Measurements from ENCODE around the gene KRTAP1-1. TPM values are rescaled to one million over a fixed set of nuclear protein-coding genes. Genes with fewer than 3 reads are reported as not detected.
A peak's percentile ranks its signal among the peaks of the same experiment; 100 is the strongest.
"Not testable (repeated sequence)": the region's sequence is repeated elsewhere in the genome, so short reads cannot be mapped to it uniquely, and the experiment has no call there.

Gene KRTAP1-1, protein sequence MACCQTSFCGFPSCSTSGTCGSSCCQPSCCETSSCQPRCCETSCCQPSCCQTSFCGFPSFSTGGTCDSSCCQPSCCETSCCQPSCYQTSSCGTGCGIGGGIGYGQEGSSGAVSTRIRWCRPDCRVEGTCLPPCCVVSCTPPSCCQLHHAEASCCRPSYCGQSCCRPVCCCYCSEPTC
- total RNA-seq, result not detected
- polyA plus RNA-seq (ENCODE audit: insufficient read length in 6 of 6), result not detected
- long read RNA-seq, donor 1, result 0 reads
- long read RNA-seq, donor 2, result 0 reads
- long read RNA-seq, donor 3, result 0 reads
- long read RNA-seq, donor 4, result 0 reads
- long read RNA-seq, donor 5, result 0 reads
- long read RNA-seq, donor 6, result 0 reads
- long read RNA-seq, donor 7, result 0 reads
- long read RNA-seq, donor 8, result 0 reads
- long read RNA-seq, donor 9, result 0 reads
- long read RNA-seq, donor 10, result 0 reads
- long read RNA-seq, donor 11, result 0 reads
- long read RNA-seq, donor 12, result 0 reads

DNA sequence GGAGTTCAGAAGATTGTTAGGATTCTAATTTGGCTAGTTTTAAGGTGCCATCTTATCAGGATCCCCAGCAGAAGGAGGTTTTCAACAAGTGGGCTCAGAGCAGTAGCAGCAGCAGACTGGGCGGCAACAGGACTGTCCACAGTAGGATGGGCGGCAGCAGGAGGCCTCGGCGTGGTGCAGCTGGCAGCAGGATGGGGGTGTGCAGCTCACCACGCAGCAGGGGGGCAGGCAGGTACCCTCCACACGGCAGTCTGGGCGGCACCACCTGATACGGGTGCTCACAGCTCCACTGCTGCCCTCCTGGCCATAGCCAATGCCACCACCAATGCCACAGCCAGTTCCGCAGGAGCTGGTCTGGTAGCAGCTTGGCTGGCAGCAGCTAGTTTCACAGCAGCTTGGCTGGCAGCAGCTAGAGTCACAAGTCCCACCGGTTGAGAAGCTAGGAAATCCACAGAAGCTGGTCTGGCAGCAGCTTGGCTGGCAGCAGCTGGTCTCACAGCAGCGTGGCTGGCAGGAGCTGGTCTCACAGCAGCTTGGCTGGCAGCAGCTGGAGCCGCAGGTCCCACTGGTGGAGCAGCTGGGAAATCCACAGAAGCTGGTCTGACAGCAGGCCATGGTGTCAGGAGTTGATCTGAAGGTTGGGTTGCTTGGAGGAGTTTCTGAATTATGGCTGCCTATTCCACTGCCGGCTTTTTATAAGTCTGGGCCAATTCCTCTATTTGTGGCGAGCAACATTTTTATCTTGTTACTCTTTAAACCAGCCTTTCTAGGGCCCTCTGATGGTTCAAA is at the start of gene KRTAP1-1:
Gene KRTAP1-1, minus strand, starts transcription at position 668 of the 789 bp plus-strand sequence. Its CDS starts 53 bp downstream, at position 615.
- H3K36me3 ChIP-seq; H3K9me3 ChIP-seq; H3K27me3 ChIP-seq; H3K4me3 ChIP-seq; ATAC-seq; intact Hi-C loops (cut with DNase I); H3K27ac ChIP-seq; H3K4me1 ChIP-seq: not testable (repeated sequence)
- peak in 1 of 4 donors; percentile 65 for DNase-seq

DNA sequence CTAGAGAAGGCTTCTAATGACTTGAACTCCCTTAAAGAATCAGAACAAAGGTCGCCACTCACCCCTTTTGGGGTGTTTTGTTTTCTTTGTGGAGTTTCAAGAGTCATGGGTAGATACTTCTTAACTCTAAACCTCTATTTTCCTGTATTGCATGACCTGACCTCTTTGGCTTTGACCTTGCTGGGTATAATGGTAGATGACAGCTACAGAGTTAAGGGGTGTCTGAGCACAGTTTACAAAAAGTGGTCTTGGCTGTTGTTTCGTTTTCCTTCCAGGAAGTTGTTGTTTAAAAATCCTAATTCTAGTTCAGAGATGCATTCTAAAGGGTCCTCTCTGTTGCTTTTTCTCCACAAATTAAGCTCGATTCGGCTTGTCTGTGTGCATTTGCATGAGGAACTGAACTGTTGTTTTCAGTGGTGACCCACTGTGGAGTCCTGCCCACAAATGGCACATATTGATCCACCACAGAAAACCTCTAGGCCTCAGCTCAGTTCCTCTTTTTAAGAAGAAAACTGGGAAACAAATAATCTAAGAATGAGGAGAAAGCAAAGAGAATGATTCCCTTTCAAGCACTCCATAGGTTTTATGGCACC is 47.6 kb upstream of the KRTAP1-1 start:
- H3K36me3 ChIP-seq; H3K9me3 ChIP-seq; intact Hi-C loops (cut with DNase I); DNase-seq; H3K4me1 ChIP-seq; H3K27me3 ChIP-seq; ATAC-seq; H3K27ac ChIP-seq; H3K4me3 ChIP-seq: not testable (repeated sequence)

DNA sequence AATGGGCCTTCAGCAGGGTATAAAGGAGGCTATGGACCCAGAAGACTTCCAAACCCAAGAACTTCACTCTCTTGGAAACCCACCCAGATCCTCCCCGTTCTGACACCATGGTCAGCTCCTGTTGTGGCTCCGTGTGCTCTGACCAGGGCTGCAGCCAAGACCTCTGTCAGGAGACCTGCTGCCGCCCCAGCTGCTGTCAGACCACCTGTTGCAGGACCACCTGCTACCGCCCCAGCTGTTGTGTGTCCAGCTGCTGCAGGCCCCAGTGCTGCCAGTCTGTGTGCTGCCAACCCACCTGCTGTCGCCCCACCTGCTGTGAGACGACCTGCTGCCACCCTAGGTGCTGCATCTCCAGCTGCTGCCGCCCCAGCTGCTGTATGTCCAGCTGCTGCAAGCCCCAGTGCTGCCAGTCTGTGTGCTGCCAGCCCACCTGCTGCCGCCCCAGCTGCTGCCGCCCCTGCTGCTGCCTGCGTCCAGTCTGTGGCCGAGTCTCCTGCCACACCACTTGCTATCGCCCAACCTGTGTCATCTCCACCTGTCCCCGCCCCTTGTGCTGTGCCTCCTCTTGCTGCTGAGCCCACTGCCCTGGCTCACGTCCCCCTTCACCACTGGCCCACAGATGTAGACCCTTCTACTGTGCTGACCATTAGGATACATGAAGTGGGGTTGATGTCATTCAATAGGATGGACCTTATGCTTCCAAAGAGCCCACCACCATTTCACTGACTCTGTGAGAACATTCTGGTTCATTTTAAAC is 43.0 kb upstream of the KRTAP1-1 start, which contains the start of gene KRTAP4-7:
Gene KRTAP4-7, plus strand, starts transcription at position 51 of the 757 bp plus-strand sequence. Its CDS starts 57 bp downstream, at position 108.
- DNase-seq; H3K4me1 ChIP-seq; ATAC-seq; H3K9me3 ChIP-seq; H3K36me3 ChIP-seq; intact Hi-C loops (cut with DNase I); H3K27ac ChIP-seq; H3K4me3 ChIP-seq; H3K27me3 ChIP-seq: not testable (repeated sequence)

DNA sequence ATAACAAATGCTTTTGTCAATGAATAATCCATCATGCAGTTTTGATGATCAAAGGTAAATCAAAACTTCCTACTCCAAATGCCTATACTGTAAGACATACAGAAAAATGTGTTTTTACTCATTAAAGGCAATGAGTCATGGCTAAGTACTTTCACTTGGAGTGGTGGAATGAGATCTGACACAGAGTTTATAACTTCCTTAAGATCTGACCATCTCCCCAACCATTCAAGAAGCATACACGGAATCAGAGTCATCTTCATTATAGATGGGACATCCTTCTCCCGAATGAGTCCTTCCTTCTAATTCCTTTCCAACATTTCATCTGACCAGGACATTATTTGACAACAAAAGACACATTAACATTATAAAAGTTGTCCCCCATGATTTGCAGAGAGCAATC is 42.2 kb upstream of the KRTAP1-1 start:
- H3K9me3 ChIP-seq; H3K4me1 ChIP-seq; H3K4me3 ChIP-seq; H3K27ac ChIP-seq; DNase-seq; intact Hi-C loops (cut with DNase I); H3K27me3 ChIP-seq; H3K36me3 ChIP-seq: not testable (repeated sequence)
- peak; percentile 64 for ATAC-seq

DNA sequence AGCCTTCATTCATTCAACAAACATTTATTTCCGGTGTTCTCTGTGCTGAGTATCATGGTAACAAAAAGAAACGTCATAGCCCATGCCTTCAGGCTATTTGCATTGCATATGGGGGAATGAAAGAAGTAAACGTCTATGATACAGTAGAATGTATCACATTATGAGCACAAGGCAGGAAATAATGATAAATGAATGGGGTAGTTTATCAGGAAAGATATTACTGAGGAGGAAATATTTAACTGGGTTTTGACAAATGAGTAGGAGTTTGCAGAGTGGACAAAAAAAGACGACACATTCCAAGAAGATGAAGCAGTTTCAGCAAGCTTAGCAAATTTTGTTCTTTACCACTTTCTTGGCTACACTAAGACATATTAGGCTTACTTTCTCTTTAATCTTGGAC is 41.4 kb upstream of the KRTAP1-1 start:
- H3K4me1 ChIP-seq, result no peaks in the 10 kb centered on the region
- intact Hi-C loops (cut with DNase I), result no loop called here
- ATAC-seq (no peak), DNase-seq (no peak)
- H3K36me3 ChIP-seq, result no peaks in the 10 kb centered on the region
- no peak overlapping the region for H3K4me3 ChIP-seq
- TF ChIP-seq, protein P1, sequence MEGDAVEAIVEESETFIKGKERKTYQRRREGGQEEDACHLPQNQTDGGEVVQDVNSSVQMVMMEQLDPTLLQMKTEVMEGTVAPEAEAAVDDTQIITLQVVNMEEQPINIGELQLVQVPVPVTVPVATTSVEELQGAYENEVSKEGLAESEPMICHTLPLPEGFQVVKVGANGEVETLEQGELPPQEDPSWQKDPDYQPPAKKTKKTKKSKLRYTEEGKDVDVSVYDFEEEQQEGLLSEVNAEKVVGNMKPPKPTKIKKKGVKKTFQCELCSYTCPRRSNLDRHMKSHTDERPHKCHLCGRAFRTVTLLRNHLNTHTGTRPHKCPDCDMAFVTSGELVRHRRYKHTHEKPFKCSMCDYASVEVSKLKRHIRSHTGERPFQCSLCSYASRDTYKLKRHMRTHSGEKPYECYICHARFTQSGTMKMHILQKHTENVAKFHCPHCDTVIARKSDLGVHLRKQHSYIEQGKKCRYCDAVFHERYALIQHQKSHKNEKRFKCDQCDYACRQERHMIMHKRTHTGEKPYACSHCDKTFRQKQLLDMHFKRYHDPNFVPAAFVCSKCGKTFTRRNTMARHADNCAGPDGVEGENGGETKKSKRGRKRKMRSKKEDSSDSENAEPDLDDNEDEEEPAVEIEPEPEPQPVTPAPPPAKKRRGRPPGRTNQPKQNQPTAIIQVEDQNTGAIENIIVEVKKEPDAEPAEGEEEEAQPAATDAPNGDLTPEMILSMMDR (IDR thresholded peaks at IDR 0.05), result no peak
- H3K27ac ChIP-seq, result no peak overlapping the region
- no peaks in the 10 kb centered on the region for H3K9me3 ChIP-seq
- no peaks in the 10 kb centered on the region for H3K27me3 ChIP-seq

DNA sequence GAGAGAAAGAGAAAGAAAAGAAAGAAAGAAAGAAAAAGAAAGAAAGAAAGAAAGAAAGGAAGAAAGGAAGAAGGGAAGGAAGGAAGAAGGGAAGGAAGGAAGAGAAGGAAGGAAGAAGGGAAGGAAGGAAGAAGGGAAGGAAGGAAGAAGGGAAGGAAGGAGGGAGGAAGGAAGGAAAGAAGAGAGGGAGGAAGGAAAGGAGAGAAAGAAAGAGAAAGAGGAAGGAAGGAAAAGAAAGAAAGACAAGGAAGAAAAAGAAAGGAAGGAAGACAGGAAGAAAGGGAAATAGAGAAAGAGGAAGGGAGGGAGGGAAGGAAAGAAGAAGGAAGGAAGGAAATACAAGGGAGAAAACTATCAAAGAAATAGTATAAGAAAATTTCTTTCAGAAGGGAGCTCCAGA is 35.5 kb upstream of the KRTAP1-1 start:
- intact Hi-C loops (cut with DNase I), result no loop called here
- TF ChIP-seq, protein P1 (IDR thresholded peaks at IDR 0.05), result no peak

More for the DNA sequence above, 35.5 kb upstream of the KRTAP1-1 start:
- DNase-seq, result no peak
- Histone ChIP-seq H3K27ac (no peak overlapping the region), H3K36me3 (no peaks in the 10 kb centered on the region), H3K9me3 (no peaks in the 10 kb centered on the region), H3K27me3 (peaks cover 0 to 5% of the 10 kb centered on the region in 2 donors), H3K4me3 (no peak overlapping the region), H3K4me1 (no peaks in the 10 kb centered on the region)
- ATAC-seq, result no peak
